A549 treated with RU486 at 1 μM for 4 hours (cell line): Measurements from ENCODE around the gene PPP1R10. TPM values are rescaled to one million over a fixed set of nuclear protein-coding genes. Genes with fewer than 3 reads are reported as not detected.

Experiments used
- total RNA-seq: library from RNA; stranded (reverse); fragments of 200-300 nt; extraction: Qiagen RNA extraction; gene quantifications from 5 replicates; pipeline ENCODE4 v1.2.3, GENCODE V29; 2022; ENCODE audit warnings: low read depth

PPP1R10 gene
- 28.5 to 44.3 TPM (median 30.3 TPM) in 5 replicates for total RNA-seq

GRCh38 chr6:30616811-30617564, at the start of gene PPP1R10:
PPP1R10 (minus strand) TSS chr6:30617243; CDS start chr6:30609944, 7,299 bp downstream.

DNA sequence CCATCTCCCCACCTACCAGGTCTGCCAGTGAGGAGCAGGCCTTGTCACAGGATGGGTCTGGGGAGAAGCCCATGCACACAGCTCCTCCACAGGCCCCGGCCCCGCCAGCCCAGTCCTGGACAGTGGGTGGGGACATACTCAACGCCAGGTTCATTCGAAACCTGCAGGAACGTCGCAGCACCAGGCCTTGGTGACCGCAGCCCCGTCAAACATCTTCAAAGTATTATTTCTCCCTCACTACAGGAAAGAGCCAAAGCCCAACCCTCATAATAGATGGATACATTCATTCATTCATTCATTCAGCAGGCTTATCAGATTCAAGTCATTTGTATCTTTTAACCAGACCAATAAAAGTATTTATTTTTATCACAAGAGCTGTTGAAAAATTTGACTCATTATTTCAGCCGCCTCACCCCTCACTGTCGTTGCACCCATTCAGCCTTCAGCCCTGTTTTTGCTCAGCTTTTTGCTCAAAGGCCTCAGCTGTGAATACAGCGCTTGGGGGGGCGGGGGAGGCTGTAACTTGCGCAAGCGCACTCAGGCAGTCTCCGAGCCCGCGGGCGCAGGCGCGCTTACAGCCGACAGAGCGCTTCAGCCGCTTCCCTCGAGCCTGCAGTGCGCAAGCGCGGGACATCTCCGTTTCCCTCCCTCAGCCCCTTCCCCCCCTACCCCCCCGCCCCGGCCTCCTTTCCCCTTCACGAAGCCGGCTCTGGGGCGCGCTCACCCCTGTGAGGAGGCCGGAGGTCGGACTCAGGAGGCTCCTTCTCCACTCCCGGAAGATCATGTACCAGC, 29.6 kb upstream of the PPP1R10 start, which contains the start of gene C6orf136:
TSS of gene C6orf136 (plus strand) at position 684 of the 792 bp plus-strand sequence. CDS start at position 783, 99 bp downstream.

DNA sequence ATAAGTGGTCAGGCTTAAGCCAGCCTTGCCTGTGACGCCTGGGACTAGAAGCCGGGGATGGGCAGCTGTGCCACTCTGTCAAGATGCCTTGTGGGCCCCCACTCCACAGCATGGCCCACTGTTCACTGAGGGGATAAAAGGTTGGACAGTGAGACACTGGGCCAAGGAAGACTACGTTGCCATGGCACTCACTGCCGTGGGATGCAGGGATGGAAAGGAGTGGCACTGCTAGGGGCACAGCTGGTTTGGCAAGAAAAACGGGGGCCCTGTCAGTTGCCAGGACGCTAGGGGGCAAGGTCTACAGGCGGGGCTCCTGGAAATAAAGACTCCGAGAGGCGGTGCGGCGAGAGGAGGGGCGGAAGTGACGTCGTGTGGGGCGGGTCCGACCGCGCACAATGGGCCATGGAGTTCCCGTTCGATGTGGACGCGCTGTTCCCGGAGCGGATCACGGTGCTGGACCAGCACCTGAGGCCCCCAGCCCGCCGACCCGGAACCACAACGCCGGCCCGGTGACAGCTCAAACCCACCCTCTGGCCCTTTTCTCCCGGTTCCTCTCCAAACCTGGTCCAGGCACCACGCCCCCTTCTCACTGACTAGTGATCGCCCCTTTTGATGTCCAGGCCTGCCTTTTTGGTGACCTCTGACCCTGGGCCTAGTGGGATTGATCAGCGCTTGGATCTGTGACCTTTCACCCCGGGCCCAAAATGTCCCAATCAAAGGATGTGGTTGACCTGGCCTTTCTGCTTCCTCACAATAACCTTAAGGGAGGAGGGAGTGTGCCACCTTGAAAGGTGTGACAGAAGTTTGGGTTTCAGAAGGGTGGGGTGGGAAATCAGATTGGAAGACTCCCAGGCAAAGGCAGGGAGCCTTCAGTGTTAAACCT, 9.7 kb upstream of the PPP1R10 start, which contains the start of gene ATAT1:
TSS of gene ATAT1 (plus strand) at position 391 of the 883 bp plus-strand sequence.

GRCh38 chr6:30617565-30618269, 674 bp upstream of the PPP1R10 start, which contains the start of gene MRPS18B:
MRPS18B (plus strand) TSS chr6:30617840; CDS start chr6:30617866, 26 bp downstream.

GRCh38 chr6:30571075-30571761, 45.8 kb downstream of the PPP1R10 start, which contains the start of gene ABCF1:
ABCF1 (plus strand) TSS chr6:30571442; CDS start chr6:30571488, 46 bp downstream.

GRCh38 chr6:30556906-30557682, 59.9 kb downstream of the PPP1R10 start, which contains the start of gene PRR3:
PRR3 (plus strand) TSS chr6:30557295; CDS start chr6:30557345, 50 bp downstream.

GRCh38 chr6:30556066-30556905, 60.8 kb downstream of the PPP1R10 start, which contains the start of gene GNL1:
GNL1 (minus strand) TSS chr6:30556489; CDS start chr6:30556203, 286 bp downstream.

Other genes with a start within 250 kb of the PPP1R10 start
- gene HLA-E, start 127.7 kb downstream of the PPP1R10 start, total RNA-seq, result 58.6 to 72.1 TPM (median 61.5 TPM) in 5 replicates
- 28.9 to 34.7 TPM (median 33.7 TPM) in 5 replicates for gene GNL1, start 60.8 kb downstream of the PPP1R10 start, total RNA-seq
- 15.1 to 17.6 TPM (median 16.6 TPM) in 5 replicates for gene PRR3, start 59.9 kb downstream of the PPP1R10 start, total RNA-seq
- gene ABCF1, start 45.8 kb downstream of the PPP1R10 start, total RNA-seq, result 49.8 to 66.6 TPM (median 57.8 TPM) in 5 replicates
- gene MRPS18B, start 597 bp upstream of the PPP1R10 start, total RNA-seq, result 67.0 to 111 TPM (median 71.7 TPM) in 5 replicates
- 5.0 to 6.1 TPM (median 5.8 TPM) in 5 replicates for gene ATAT1, start 9.6 kb upstream of the PPP1R10 start, total RNA-seq
- gene C6orf136, start 29.9 kb upstream of the PPP1R10 start, total RNA-seq, result 11.2 to 14.0 TPM (median 12.9 TPM) in 5 replicates
- 26.8 to 31.1 TPM (median 28.9 TPM) in 5 replicates for gene DHX16, start 55.8 kb upstream of the PPP1R10 start, total RNA-seq
- gene PPP1R18, start 69.4 kb upstream of the PPP1R10 start, total RNA-seq, result 43.3 to 50.2 TPM (median 44.3 TPM) in 5 replicates
- 21.9 to 32.3 TPM (median 27.8 TPM) in 5 replicates for gene NRM, start 73.7 kb upstream of the PPP1R10 start, total RNA-seq
- gene MDC1, start 100.0 kb upstream of the PPP1R10 start, total RNA-seq, result 14.2 to 22.0 TPM (median 16.7 TPM) in 5 replicates
- gene TUBB, start 103.1 kb upstream of the PPP1R10 start, total RNA-seq, result 783 to 980 TPM (median 907 TPM) in 5 replicates
- 74.8 to 92.4 TPM (median 91.3 TPM) in 5 replicates for gene FLOT1, start 125.4 kb upstream of the PPP1R10 start, total RNA-seq
- 97.7 to 162 TPM (median 152 TPM) in 5 replicates for gene IER3, start 127.3 kb upstream of the PPP1R10 start, total RNA-seq